GM08714 (cell line): ENCODE results near the gene SPARCL1.

Experiments used
- H3K4me3 ChIP-seq: fragments of 200-500 bp; sonication (Bioruptor generic); 2 replicates; pipeline ENCODE4 v1.5.1; 2014; ENCODE audit warnings: mild to moderate bottlenecking, low read length, inconsistent platforms
- ZNF274 ChIP-seq: IDR thresholded peaks from 2 replicates; pipeline ENCODE4 v1.6.1; 2012; ENCODE audit warnings: mild to moderate bottlenecking, low read depth, low read length

Gene SPARCL1

DNA sequence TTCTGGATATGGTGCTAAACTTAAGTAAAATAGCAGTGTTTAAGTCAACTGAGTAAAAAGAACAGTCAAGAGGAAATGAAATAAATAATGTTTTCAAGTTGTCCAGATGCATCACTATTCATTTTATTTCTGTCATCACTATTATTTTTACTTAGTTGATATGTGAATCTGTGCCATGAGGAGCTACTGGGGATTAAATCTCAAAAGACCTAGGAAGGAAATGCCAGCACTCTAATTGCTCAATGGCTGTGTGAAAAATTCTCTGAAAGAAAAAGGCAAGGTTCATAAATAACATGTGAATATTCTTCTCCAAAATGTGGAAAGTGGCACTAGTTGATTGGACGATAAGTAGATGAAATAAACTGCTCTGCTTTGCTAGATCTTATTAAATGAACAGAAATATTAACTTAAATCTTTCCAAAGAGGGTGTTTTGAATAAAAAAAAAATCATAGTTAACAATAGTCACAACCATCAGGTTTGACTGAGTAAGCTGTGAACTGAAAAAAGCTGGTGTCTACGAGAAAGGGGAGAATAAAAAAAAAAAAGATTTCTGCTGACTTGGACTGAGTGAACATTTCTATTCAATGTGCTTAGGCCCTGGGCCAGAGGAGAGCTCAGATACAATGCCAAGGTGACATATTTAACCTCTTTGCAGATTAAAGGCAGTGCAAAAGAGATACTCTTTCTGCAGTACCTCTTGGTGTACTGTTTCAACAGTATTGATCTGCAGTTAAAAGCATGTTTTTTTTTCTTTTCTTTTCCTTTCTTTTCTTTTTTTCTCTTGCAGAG, 1.6 kb downstream of the SPARCL1 start:
- no peak for TF ChIP-seq ZNF274
- H3K4me3 ChIP-seq: no peak overlapping the region

DNA sequence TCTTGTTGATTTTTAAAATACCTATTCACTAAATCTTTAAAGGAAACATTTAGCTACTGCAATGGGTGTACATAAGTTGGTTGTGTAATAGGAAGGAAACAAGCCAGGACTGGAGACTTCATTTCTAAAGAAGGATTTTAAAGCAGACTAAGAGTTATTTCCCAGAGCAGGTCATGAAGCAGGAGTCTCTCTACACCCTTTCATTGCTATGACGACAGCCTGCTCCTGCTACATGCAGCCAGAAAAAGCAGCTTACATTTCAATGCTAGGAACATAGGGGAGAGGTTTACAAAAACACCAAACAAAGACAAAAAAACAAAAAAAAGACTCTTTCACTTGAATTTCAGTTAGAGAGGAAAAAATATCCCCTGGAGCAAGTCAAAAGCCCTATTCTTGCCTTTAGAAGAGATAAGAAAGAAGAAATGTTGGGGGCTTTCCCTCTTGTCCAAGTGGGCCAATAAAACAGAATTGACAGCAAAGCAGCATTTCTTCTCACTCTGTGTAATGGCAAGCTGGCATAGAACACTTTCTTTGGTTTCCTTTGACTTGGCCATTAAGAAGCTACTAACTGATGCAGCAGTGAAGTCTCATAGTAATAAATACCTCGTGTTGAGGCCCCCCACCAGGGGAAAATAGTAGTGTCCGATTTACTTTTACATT, 3.4 kb downstream of the SPARCL1 start:
- H3K4me3 ChIP-seq: no peak overlapping the region
- no peak for TF ChIP-seq ZNF274

GRCh38 chr4:87524456-87524855, 4.7 kb downstream of the SPARCL1 start:
- no peak overlapping the region for H3K4me3 ChIP-seq
- TF ChIP-seq ZNF274: no peak

- no peak for TF ChIP-seq ZNF274
- H3K4me3 ChIP-seq: no peak overlapping the region
These were observed 5.9 kb downstream of the SPARCL1 start for GRCh38 chr4:87523307-87523706.

DNA sequence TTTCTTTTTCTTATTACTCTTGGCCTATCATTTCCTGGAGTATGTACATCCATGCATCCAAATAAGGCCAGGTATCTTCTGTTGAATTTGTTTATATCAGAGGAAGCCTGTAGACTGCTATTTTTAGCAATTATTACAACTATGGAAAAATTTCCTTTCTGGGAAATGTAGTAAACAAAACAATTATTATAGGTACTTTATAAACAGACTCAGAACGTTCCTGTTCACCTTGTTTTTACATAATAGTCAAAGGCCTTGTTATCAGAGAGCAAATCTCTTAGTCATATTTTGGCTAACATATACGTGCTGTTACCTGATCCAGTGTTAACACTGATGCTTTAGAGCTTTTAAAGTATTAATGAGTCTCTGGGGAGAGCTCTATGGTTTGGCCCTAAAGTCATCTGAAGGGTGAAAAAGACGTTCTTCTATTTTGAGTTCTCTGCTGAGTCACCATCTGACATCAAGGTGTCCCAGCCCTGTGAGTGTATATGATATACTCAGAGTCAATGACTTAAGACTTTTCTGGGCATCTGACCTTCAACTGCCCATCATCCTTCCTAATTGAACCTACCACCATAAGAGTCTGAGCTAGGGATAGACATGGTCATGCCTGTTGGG, 7.3 kb downstream of the SPARCL1 start:
- no peak for TF ChIP-seq ZNF274
- no peak overlapping the region for H3K4me3 ChIP-seq

DNA sequence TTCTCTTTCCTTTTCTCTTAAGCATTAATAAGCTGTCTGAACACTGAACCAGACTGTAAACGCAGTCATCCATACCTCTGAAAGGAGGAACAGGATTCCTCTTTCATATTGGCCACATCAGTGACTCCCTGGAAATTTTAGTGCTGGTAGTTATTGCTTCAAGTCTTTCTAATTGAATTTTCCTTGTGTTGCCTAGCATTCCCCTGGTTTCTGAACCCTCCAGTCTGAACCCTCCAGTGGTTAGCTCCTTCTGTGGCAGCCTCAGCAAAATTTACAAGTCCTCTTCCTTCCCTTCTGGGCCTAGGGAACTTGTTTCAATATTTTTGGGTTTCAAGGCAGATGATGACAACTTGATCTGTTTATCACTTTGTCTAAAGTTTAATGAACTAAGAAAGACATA, 7.9 kb downstream of the SPARCL1 start:
- H3K4me3 ChIP-seq: no peak overlapping the region
- TF ChIP-seq ZNF274: no peak

GRCh38 chr4:87517621-87518020, 11.6 kb downstream of the SPARCL1 start:
- no peak for TF ChIP-seq ZNF274

DNA sequence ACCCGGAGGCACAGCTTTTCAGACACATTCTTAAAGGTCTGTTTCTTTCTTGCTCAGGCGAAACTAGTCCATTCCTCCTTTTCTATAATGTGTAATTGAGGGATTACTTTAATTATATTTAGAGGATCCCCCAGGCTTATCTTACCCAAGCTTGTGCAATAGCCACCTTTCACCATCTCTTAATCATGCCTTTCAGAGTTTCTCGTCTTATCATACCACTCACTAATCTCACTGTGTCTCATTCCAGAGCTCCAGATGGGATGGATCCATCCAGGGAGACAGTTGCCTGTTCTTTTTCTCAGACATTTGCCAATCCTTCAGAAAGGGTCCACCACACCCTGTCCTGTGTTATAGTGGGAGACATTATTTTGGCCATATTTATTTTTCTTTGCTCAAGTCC, 12.5 kb downstream of the SPARCL1 start:
- no peak overlapping the region for H3K4me3 ChIP-seq
- TF ChIP-seq ZNF274: no peak

More at GRCh38 chr4:87517621-87518020, 11.6 kb downstream of the SPARCL1 start:
- H3K4me3 ChIP-seq: no peak overlapping the region

DNA sequence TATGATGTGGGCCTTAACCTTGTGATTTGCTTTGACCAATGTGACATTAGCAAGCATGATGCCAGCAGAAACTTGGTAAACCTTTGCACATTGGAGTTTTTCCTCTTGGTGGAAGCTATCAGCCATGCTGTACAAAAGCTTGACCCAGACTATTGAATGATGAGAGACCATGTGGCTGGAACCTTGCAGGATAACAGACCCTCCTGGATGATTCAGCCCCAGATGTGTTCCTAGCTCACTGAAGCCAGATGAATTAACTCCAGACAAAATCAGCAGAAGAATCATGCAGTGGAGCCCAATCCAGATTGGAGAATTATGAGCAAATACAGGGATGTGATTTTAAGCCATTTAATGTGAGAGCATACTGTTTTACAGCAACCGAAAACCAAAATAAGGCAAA, 16.8 kb downstream of the SPARCL1 start:
- no peak overlapping the region for H3K4me3 ChIP-seq
- TF ChIP-seq ZNF274: no peak

DNA sequence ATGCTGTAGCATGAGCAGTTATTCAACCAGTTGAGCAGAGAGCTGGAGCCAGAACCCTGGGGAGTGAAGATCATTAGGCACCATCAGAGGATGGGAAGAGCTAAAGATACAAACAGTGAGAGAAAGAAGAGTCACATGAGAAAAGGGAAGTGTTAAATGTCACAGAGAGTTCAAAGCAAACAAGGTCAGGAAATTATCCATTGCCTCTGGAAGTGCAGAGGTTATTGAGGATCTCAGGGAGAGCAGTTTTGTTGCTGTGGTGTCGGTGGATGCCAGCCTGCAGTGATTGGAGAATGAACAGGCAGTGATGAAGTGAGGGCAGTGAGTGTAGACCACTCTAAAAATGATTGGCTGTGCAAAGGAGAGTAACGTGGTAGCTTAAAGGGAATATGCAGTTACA, 17.7 kb downstream of the SPARCL1 start:
- H3K4me3 ChIP-seq: no peak overlapping the region
- TF ChIP-seq ZNF274: no peak

DNA sequence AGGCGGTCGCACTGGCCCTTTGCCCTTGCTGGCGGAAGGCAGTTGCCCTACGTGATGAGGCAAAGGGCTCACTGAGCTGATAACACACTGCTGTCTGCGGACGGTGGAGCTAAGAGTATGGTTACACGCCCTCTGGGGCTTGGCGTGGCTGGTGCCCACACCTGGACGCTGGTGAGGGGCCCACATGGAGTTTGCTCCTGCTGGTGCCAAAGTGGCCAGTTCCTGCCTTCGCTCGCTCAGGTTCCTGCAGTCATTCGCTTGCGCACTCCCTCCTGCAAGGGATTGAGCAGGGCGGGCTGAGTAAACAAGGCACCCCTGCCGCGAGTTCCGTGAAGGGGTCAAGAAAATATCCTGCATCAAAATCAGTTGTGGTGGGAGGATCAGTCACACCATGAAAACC, 18.4 kb downstream of the SPARCL1 start:
- no peak overlapping the region for H3K4me3 ChIP-seq
- TF ChIP-seq ZNF274: no peak

GRCh38 chr4:87506974-87507701, 22.0 kb downstream of the SPARCL1 start:
- H3K4me3 ChIP-seq: no peak overlapping the region
- no peak for TF ChIP-seq ZNF274

- TF ChIP-seq ZNF274: no peak
These were observed 23.3 kb downstream of the SPARCL1 start for GRCh38 chr4:87505862-87506261.

DNA sequence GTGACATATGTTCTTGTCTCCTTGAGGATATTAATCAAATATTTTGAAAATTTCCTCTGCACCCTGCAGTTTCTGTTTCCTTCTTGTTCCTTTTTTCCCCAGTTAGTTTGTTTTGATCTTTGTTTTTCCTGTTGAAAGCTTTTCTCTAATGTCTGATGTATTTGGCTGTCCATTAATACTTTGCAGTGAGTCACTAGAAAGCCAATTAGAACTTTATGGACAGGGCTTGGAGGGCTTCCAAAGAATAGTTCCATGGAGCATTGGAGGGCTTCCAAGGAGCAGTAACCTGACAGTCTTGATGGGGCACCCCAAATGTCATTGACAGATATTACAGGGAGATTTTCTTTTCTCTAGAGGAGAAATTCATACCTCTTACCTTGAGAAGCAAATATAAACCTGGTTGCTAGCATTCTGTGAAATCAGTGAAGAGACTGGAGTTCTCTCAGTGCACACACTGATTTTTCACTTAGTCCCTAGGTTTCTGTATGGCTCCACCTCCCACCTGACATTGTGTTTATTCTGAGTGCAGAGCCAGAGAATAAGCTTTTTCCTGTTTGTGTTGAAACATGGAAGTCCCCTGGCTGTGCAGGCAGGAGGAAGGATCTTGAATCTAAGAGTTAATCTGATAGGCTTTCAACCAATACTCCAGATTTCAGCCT, 26.5 kb downstream of the SPARCL1 start:
- no peak for TF ChIP-seq ZNF274

More at GRCh38 chr4:87505862-87506261, 23.3 kb downstream of the SPARCL1 start:
- H3K4me3 ChIP-seq: no peak overlapping the region

GRCh38 chr4:87500092-87500462, 29.1 kb downstream of the SPARCL1 start:
- TF ChIP-seq ZNF274: no peak
- no peak overlapping the region for H3K4me3 ChIP-seq

More for the DNA sequence above, 26.5 kb downstream of the SPARCL1 start:
- H3K4me3 ChIP-seq: no peak overlapping the region
